ENCODE data around the gene SNX33.
"Not testable (repeated sequence)": the region's sequence is repeated elsewhere in the genome, so short reads cannot be mapped to it uniquely, and the experiment has no call there.

The SNX33 gene

DNA sequence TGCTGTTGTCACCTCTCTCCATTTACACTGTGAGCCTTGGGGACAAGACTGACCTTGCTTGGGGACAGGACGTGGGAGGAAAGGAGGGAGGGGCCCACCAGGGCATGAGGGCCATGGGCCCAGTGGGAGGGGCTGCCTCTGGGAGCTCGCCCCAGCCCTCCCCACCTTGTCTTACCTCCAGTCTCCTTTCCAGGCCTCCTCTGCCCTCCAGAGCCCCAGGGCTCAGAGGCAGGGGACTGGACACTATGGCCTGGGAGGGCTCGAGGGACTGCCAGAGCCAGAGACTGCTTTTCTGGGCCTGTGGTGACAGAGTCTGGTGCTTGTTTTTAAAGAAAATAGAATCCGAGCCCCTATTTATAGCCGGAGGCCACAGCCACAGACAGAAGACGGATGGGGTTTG lies 54.7 kb downstream of the SNX33 start:
- TF ChIP-seq, protein P1, sequence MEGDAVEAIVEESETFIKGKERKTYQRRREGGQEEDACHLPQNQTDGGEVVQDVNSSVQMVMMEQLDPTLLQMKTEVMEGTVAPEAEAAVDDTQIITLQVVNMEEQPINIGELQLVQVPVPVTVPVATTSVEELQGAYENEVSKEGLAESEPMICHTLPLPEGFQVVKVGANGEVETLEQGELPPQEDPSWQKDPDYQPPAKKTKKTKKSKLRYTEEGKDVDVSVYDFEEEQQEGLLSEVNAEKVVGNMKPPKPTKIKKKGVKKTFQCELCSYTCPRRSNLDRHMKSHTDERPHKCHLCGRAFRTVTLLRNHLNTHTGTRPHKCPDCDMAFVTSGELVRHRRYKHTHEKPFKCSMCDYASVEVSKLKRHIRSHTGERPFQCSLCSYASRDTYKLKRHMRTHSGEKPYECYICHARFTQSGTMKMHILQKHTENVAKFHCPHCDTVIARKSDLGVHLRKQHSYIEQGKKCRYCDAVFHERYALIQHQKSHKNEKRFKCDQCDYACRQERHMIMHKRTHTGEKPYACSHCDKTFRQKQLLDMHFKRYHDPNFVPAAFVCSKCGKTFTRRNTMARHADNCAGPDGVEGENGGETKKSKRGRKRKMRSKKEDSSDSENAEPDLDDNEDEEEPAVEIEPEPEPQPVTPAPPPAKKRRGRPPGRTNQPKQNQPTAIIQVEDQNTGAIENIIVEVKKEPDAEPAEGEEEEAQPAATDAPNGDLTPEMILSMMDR (IDR thresholded peaks at IDR 0.05; ENCODE audit: extremely low read depth, missing control alignments) = no peak
- no peak for DNase-seq (ENCODE audit: low spot score)

DNA sequence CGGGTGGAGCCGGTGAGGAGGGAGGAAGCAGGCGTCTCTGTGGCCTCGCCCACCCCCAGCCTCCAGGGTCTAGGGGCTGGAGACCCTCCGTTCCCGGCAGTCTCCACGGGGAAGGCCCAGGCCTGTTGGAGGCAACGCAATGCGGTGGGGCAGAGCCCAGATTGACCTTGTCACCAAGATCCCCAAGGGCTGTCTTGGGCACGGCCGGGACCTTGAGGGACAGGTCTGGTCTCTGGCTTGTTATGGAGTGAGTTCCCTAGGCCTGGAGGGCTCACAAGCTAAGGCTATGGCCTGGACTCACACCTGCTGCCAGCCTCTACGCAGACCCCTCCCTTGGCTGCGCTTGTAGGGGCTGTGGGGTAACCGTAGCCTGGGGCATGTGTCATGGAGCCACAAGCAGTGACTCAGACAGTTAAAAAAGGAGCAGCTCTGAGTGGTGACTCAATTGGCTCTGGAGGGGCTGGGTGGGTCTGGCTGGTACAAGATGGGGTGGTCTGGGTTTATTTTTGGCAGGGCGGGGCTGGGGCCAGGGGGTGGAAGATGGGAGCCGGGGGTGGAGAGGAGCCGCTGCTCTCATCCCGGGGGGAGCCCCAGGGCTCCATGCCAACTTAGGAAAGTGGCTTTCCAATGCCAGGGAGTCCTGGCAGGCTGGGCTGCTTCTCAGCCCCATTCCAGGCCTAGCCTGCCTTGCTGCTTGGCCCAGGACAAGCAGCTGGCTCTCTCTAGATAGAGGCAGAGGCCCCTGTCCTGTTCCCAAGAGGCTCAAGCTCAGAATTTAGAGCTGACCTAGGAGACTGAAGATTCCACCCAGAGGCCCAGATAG lies 55.9 kb downstream of the SNX33 start:
- DNase-seq (ENCODE audit: low spot score) = not testable (repeated sequence)

DNA sequence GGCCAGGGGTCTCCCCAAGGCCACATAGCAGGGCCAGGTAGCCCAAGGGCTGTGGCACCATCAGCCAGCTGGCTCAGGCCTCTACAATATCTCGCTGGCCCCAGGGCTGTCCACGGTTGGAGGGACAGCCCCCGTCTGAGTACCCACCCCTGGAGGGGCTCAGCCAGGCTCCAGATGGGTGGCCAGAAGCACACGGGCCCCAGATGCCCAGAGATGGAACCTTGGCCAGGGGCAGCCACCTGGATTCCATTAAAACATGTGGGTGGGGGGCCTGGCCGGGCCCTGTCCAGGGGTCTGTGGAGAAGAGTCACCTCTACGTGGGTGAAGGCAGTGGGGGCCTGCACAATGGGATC lies 56.5 kb downstream of the SNX33 start:
- DNase-seq (ENCODE audit: low spot score) = no peak
- TF ChIP-seq, protein P1 (IDR thresholded peaks at IDR 0.05; ENCODE audit: extremely low read depth, missing control alignments) = no peak

DNA sequence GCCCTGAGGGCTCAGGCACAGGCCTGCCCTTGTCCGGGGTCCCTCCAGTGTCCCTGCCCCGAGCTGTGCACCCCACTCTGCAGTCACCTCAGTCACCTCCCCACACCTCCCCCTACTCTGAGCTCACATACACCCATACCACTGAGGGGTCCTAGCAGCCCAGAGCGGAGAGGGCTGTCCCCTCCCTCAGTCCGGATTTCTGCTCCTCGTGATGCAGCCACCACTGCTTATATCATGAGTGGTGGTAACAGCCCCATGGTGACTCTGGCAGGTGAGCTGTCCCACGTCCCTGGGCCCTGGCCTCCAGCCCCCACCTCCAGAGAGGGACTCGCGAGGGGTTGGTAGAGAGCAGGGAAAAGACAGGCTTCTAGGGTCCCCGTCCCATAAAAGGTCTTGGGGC lies 56.9 kb downstream of the SNX33 start:
- no peak for DNase-seq (ENCODE audit: low spot score)
- TF ChIP-seq, protein P1 (IDR thresholded peaks at IDR 0.05; ENCODE audit: extremely low read depth, missing control alignments) = no peak

DNA sequence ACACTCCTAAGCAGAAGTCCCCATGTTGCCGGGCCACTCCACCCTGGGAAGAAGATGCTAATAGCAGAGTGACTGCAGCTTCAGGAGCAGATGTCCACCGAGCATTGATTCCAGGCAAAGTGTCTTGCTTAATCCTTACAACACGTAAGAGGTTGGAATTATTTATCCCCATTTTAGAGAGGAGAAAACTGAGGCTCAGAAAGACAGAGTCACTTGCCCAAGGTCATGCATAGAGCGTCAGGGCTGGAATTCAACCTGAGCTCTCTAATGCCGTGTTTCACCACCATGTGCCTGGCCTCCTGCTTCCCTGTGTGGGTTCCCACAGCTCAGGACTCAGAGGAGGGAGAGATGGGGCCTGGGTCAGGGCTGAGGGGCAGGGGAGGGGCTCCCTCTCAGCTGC lies 57.7 kb downstream of the SNX33 start:
- not testable (repeated sequence) for DNase-seq (ENCODE audit: low spot score)

DNA sequence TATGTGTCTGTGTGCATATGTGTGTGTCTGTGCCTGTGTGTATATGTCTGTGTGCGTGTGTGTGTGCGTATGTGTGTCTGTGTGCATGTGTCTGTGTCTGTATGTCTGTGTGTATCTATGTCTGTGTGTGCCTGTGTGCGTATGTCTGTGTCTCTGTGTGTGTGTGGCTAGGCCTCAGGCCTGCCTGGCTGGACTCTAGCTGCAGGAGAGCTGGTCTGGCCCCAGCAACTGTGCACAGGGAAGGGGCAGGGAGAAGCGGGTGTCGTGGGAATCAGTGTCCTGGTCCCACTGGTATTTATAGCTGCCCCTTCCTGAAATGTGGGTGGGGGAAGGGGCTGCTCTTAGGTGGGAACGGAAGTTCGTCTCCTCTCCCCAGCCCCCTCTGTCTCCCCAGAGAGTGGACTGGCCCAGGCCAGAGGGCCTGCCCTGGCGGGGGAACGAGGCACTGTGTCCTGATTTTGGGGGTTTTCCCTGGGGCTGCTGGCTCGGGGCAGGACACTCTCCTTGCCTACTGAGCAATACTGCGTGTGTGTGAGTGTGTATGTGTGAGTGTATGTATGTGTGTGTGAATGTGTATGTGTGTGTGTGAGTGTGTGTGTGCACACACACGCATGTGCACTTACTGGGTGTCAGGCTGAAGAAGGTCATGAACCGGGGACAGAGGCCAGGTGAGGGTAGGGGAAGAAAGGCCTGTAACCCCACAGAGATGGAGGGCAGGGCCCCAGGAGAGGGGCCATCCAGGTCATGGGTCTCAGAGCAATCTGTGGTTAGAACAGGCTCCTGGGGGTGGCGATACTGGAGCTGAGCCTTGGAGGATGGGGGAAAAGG lies 58.4 kb downstream of the SNX33 start:
- no peak for DNase-seq (ENCODE audit: low spot score)

DNA sequence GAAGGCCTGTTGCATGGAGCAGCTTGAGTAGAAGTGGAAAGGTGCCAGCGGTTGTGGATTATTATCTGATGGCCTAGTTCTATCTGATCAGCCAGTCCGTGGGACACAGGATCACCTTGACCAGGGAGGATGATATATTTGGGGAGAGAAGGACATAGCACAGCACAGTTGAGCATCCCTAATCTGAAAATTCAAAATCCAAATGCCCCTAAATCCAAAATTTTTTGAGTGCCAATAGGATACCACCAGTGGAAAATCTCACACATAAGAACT lies 58.9 kb downstream of the SNX33 start:
- TF ChIP-seq, protein P1 (IDR thresholded peaks at IDR 0.05; ENCODE audit: extremely low read depth, missing control alignments) = no peak
- DNase-seq (ENCODE audit: low spot score) = no peak

More for the DNA sequence above, 58.4 kb downstream of the SNX33 start:
- TF ChIP-seq, protein P1 (IDR thresholded peaks at IDR 0.05; ENCODE audit: extremely low read depth, missing control alignments) = no peak

DNA sequence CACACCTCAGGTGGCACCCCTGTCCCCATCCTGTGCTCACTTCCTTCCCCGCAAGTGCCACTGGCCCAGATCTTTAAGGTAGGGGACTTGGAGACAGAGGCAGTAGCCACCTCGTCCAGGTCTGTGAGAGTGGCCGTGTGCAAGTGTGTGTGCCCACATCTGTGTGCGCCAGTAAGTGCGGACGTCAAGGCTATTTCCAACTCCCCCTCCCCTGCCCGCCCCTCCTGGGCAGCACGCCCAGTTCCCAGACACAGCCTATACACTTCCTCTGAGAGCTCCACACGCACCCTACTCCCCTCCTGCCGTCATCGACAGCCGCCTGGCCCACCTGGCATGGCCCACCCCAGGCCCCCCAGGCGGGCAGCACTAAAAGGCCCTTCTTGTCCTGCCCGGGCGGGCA lies 61.7 kb downstream of the SNX33 start:
- not testable (repeated sequence) for DNase-seq (ENCODE audit: low spot score)

DNA sequence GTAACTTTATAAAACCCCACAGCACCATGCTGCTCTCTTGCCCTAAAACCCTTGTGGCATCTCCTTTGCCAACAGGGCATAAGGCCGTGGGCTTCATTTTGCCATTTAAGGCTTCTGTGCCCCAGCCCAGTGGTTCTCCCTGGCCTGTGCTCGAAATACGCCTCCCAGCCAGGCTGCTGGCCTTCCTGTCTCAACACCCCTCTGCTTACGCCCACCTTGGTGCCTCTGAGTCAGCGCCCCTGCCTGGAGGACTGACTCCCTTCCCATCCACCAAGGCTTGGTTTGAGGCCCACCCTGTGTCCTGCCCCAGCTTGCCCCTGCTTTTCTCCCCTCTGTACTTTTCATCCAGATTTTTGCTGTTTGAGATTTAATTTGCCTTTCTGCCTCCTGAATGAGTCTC lies 63.2 kb downstream of the SNX33 start:
- not testable (repeated sequence) for DNase-seq (ENCODE audit: low spot score)

DNA sequence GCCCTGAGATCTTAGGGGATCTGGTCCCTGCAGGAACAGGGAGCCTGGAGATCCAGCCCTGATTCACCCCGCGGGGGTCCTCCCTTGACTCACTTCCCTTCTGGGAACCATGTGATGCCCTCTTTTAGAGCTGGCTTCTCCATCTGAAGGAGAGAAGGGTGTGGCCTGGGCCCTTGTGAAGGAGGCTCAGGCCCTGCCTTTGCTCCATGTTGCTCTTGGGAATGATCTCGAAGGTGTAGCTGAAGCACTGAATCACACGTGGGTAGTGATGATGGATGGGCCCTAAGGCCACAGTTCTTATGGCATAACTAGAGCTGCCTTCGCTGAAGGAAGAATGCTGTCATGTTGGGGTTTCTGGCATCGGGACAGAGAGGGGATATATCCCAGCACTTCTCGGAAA lies 63.8 kb downstream of the SNX33 start:
- DNase-seq (ENCODE audit: low spot score) = not testable (repeated sequence)

Data from GM20000 (cell line).